DLD1 (cell line): ENCODE measurements around the gene GSG1.

Source experiments
- in situ Hi-C: cut with HindIII; loops from 2 replicates; pipeline ENCODE4 v1.10.0; 2017; ENCODE audit warnings: low sequenced_read_pairs

GSG1 gene

GRCh38 chr12:13103391-13104033, at the start of gene GSG1:
Gene GSG1, minus strand, starts transcription at chr12:13103667. Its CDS starts 155 bp downstream, at chr12:13103512.
- in situ Hi-C loops = no loop called here

- in situ Hi-C loops = no loop called here
These were observed 49.7 kb upstream of the GSG1 start for GRCh38 chr12:13153180-13153579.

GRCh38 chr12:13152756-13153155, 49.3 kb upstream of the GSG1 start:
- in situ Hi-C loops = no loop called here

GRCh38 chr12:13152281-13152680, 48.8 kb upstream of the GSG1 start:
- in situ Hi-C loops = no loop called here

- in situ Hi-C loops = no loop called here
These were observed 45.9 kb upstream of the GSG1 start for GRCh38 chr12:13149411-13149810.

- in situ Hi-C loops = no loop called here
These were observed 45.0 kb upstream of the GSG1 start for GRCh38 chr12:13148485-13148847.

GRCh38 chr12:13147688-13148484, 44.4 kb upstream of the GSG1 start:
- in situ Hi-C loops = no loop called here

GRCh38 chr12:13146336-13146938, 43.0 kb upstream of the GSG1 start:
- in situ Hi-C loops = no loop called here

- in situ Hi-C loops = no loop called here
These were observed 40.9 kb upstream of the GSG1 start for GRCh38 chr12:13144266-13144828.

- in situ Hi-C loops = no loop called here
These were observed 39.3 kb upstream of the GSG1 start for GRCh38 chr12:13142747-13143146.

GRCh38 chr12:13141686-13142085, 38.2 kb upstream of the GSG1 start:
- in situ Hi-C loops = no loop called here

- in situ Hi-C loops = no loop called here
These were observed 32.1 kb upstream of the GSG1 start for GRCh38 chr12:13135371-13136178.

- in situ Hi-C loops = no loop called here
These were observed 30.4 kb upstream of the GSG1 start for GRCh38 chr12:13133886-13134285.

GRCh38 chr12:13130981-13131380, 27.5 kb upstream of the GSG1 start:
- in situ Hi-C loops = no loop called here

GRCh38 chr12:13128291-13128965, 25.0 kb upstream of the GSG1 start:
- in situ Hi-C loops = no loop called here

- in situ Hi-C loops = no loop called here
These were observed 24.0 kb upstream of the GSG1 start for GRCh38 chr12:13127444-13127843.

- in situ Hi-C loops = no loop called here
These were observed 23.0 kb upstream of the GSG1 start for GRCh38 chr12:13126494-13126893.

- in situ Hi-C loops = no loop called here
These were observed 22.5 kb upstream of the GSG1 start for GRCh38 chr12:13125996-13126395.

- in situ Hi-C loops = no loop called here
These were observed 21.4 kb upstream of the GSG1 start for GRCh38 chr12:13124656-13125505.
